Lung (tissue), 12 donors: ENCODE data around the gene TEX14. TPM values are rescaled to one million over a fixed set of nuclear protein-coding genes. Genes with fewer than 3 reads are reported as not detected.

ENCODE experiments used
- ATAC-seq: fragments of 200-7000 bp; cut with Tn5 transposase; one replicate; pipeline ENCODE4 v1.9.1; 2020; ENCODE audit warnings: moderate number of reproducible peaks; ENCODE audit not compliant: insufficient read depth, low FRiP score
- DNase-seq, 3 donors: peaks; one replicate each; pipeline ENCODE4 v3.0.0-alpha.2; 2013 to 2017
- H3K27ac ChIP-seq, 2 donors: one replicate each; pipeline ENCODE4 v1.5.1; 2013; ENCODE audit warnings: mild to moderate bottlenecking in 2 of 2, moderate library complexity in 2 of 2, control low read depth in 1 of 2, inconsistent platforms in 1 of 2, low read depth in 1 of 2, low read length in 1 of 2
- H3K27me3 ChIP-seq, 3 donors: one replicate each; pipeline ENCODE4 v1.5.1; 2013; ENCODE audit warnings: low read length in 2 of 3; ENCODE audit not compliant: control insufficient read depth in 3 of 3, insufficient read depth in 3 of 3
- H3K36me3 ChIP-seq, 4 donors: one replicate each; pipeline ENCODE4 v1.5.1; 2013; ENCODE audit warnings: low read length in 4 of 4, mild to moderate bottlenecking in 1 of 4, moderate library complexity in 1 of 4; ENCODE audit not compliant: control insufficient read depth in 4 of 4, insufficient read depth in 4 of 4
- H3K4me1 ChIP-seq, 5 donors: one replicate each; pipeline ENCODE4 v1.5.1; 2013; ENCODE audit warnings: low read length in 5 of 5, mild to moderate bottlenecking in 2 of 5, moderate library complexity in 1 of 5; ENCODE audit not compliant: control insufficient read depth in 5 of 5, insufficient read depth in 5 of 5
- H3K4me3 ChIP-seq: one replicate; pipeline ENCODE4 v1.5.1; 2013; ENCODE audit warnings: mild to moderate bottlenecking, control low read depth, moderate library complexity
- H3K9ac ChIP-seq, 2 donors: one replicate each; pipeline ENCODE4 v1.5.1; 2013; ENCODE audit warnings: low read length in 2 of 2, control low read depth in 1 of 2; ENCODE audit not compliant: insufficient read depth in 1 of 2
- H3K9me3 ChIP-seq, 4 donors: one replicate each; pipeline ENCODE4 v1.5.1; 2013; ENCODE audit warnings: low read length in 3 of 4, mild to moderate bottlenecking in 1 of 4, moderate library complexity in 1 of 4; ENCODE audit not compliant: control insufficient read depth in 4 of 4, insufficient read depth in 3 of 4
- WGBS, 2 donors: extraction: QIAGEN DNeasy Blood & Tissue Kit; methylation state at CpG; one replicate each; pipeline ENCODE4 v1.1.7; 2013; 5-methylcytosine and 5-hydroxymethylcytosine counted together
- polyA plus RNA-seq, 2 donors: library from polyadenylated mRNA; stranded (reverse); fragments of 200-250 nt; gene quantifications; one replicate each; pipeline ENCODE4 v1.2.1, GENCODE V29; 2013
- total RNA-seq, 2 donors: library from RNA; depleted of rRNA in 1 of 2; stranded (reverse); fragments of >200 nt in 1 of 2; gene quantifications; one replicate each; pipeline ENCODE4 v1.2.1, GENCODE V29; 2014 to 2021
- TF ChIP-seq, protein P1 (sequence below): IDR thresholded peaks from 2 replicates; pipeline ENCODE4 v1.5.1; 2012; ENCODE audit warnings: mild to moderate bottlenecking; ENCODE audit errors: control extremely low read depth, extremely low read depth
- donor health status: control.
- donor health status: control.
- donor health status: Bipolar disorder and iron deficiency.
- donor health status: healthy.
- donor health status: DM: yes; HTN: yes; CAD: no.

TEX14 gene
- total and polyA plus RNA-seq, 4 donors = 0.13 to 1.5 (median 0.74) TPM; not detected in 1

- 91 to 95% methylated on average over 5 of the region's 5 CpGs for WGBS, 2 donors
Measured at GRCh38 chr17:58702045-58702476, 10.2 kb upstream of the TEX14 start.

DNA sequence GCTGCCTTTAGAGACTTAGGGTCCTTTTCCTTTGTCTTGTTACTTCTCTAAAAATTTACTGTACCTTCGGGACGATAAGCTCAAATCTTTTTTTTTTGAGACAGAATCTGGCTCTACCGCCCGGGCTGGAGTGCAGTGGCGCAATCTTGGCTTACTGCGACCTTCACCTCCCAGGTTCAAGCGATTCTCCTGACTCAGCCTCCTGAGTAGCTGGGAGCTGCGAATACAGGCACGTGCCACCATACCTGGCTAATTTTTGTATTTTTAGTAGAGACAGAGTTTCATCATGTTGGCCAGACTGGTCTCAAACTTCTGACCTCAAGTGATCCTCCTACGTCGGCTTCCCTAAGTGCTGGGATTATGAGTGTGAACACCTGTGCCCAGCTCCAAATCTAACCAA lies 7.9 kb upstream of the TEX14 start:
- DNase-seq = no peak
- H3K4me1 ChIP-seq = no peaks in the 10 kb centered on the region
- no peak overlapping the region for H3K27ac ChIP-seq
- peaks cover 6 to 20% (median 11%) of the 10 kb centered on the region in 4 donors for H3K36me3 ChIP-seq
- TF ChIP-seq, protein P1, sequence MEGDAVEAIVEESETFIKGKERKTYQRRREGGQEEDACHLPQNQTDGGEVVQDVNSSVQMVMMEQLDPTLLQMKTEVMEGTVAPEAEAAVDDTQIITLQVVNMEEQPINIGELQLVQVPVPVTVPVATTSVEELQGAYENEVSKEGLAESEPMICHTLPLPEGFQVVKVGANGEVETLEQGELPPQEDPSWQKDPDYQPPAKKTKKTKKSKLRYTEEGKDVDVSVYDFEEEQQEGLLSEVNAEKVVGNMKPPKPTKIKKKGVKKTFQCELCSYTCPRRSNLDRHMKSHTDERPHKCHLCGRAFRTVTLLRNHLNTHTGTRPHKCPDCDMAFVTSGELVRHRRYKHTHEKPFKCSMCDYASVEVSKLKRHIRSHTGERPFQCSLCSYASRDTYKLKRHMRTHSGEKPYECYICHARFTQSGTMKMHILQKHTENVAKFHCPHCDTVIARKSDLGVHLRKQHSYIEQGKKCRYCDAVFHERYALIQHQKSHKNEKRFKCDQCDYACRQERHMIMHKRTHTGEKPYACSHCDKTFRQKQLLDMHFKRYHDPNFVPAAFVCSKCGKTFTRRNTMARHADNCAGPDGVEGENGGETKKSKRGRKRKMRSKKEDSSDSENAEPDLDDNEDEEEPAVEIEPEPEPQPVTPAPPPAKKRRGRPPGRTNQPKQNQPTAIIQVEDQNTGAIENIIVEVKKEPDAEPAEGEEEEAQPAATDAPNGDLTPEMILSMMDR = no peak
- no peak for ATAC-seq
- no peaks in the 10 kb centered on the region for H3K27me3 ChIP-seq
- H3K9ac ChIP-seq = no peak overlapping the region
- WGBS, 2 donors = 95% methylated on average over 11 of the region's 11 CpGs
- no peaks in the 10 kb centered on the region for H3K9me3 ChIP-seq
- no peak overlapping the region for H3K4me3 ChIP-seq

More at GRCh38 chr17:58702045-58702476, 10.2 kb upstream of the TEX14 start:
- Histone ChIP-seq H3K4me3 (no peak overlapping the region), H3K9me3 (no peaks in the 10 kb centered on the region), H3K27me3 (no peaks in the 10 kb centered on the region), H3K9ac (no peak overlapping the region), H3K27ac (no peak overlapping the region), H3K4me1 (no peaks in the 10 kb centered on the region), H3K36me3 (peaks cover 6 to 28% (median 13%) of the 10 kb centered on the region in 4 donors)
- ATAC-seq = no peak
- TF ChIP-seq, protein P1 = no peak
- DNase-seq = no peak

GRCh38 chr17:58694826-58695225 lies 3.0 kb upstream of the TEX14 start:
- peaks cover under 1 to 6% (median 5%) of the 10 kb centered on the region in 4 donors for H3K36me3 ChIP-seq
- TF ChIP-seq, protein P1 = no peak
- no peak overlapping the region for H3K4me3 ChIP-seq
- ATAC-seq (no peak), DNase-seq (no peak)
- H3K27ac ChIP-seq = no peak overlapping the region
- H3K9me3 ChIP-seq = peaks cover 0 to 3% (median 0%) of the 10 kb centered on the region in 4 donors
- no peak overlapping the region for H3K9ac ChIP-seq
- H3K27me3 ChIP-seq = no peaks in the 10 kb centered on the region
- H3K4me1 ChIP-seq = peaks cover 0 to 15% (median 8%) of the 10 kb centered on the region in 5 donors
- WGBS, 2 donors = 94 to 96% methylated on average over 1 of the region's 1 CpG

GRCh38 chr17:58694302-58694701 lies 2.5 kb upstream of the TEX14 start:
- WGBS, 2 donors = 92 to 94% methylated on average over 8 of the region's 8 CpGs
- Histone ChIP-seq H3K4me3 (no peak overlapping the region), H3K27ac (no peak overlapping the region), H3K27me3 (no peaks in the 10 kb centered on the region), H3K9ac (no peak overlapping the region), H3K4me1 (peaks cover 0 to 15% (median 8%) of the 10 kb centered on the region in 5 donors), H3K36me3 (peaks cover 0 to under 1% (median under 1%) of the 10 kb centered on the region in 4 donors), H3K9me3 (peaks cover 0 to 3% (median 0%) of the 10 kb centered on the region in 4 donors)
- DNase-seq (no peak), ATAC-seq (no peak)
- TF ChIP-seq, protein P1 = no peak
